WTC11 (cell line): Measurements from ENCODE around the gene STK17B.

Source experiments
- FOXK1 ChIP-seq: sonication (generic); formaldehyde crosslinking; IDR thresholded peaks from 2 replicates; pipeline ENCODE4 v1.8.0; 2022; ENCODE audit warnings: mild to moderate bottlenecking, moderate library complexity, missing genetic modification reagents
- GABPB1 ChIP-seq: sonication (generic); formaldehyde crosslinking; IDR thresholded peaks from 2 replicates; pipeline ENCODE4 v1.8.1; 2023; ENCODE audit warnings: mild to moderate bottlenecking, missing genetic modification reagents
- JUN ChIP-seq: sonication (generic); formaldehyde crosslinking; IDR thresholded peaks from 2 replicates; pipeline ENCODE4 v1.8.0; 2023; ENCODE audit warnings: mild to moderate bottlenecking, missing genetic modification reagents
- TP53 ChIP-seq: sonication (generic); formaldehyde crosslinking; IDR thresholded peaks from 2 replicates; pipeline ENCODE4 v1.8.1; 2023; ENCODE audit warnings: mild to moderate bottlenecking, missing genetic modification reagents
- ZNF232 ChIP-seq: sonication (generic); formaldehyde crosslinking; IDR thresholded peaks from 2 replicates; pipeline ENCODE4 v1.8.0; 2022; ENCODE audit warnings: mild to moderate bottlenecking, missing genetic modification reagents
- ZNF416 ChIP-seq: fragments of 250-450 bp; sonication (Bioruptor Pico); IDR thresholded peaks from 2 replicates; pipeline ENCODE4 v1.9.0; 2021; ENCODE audit warnings: mild to moderate bottlenecking, inconsistent platforms
- TF ChIP-seq, protein P1 (sequence below): fragments of 200-600 bp; IDR thresholded peaks from 2 replicates; pipeline ENCODE4 v1.8.0; 2022; ENCODE audit warnings: antibody characterized with exemption
- TF ChIP-seq, protein P2 (sequence below): sonication (generic); formaldehyde crosslinking; IDR thresholded peaks from 2 replicates; pipeline ENCODE4 v1.8.0; 2023; ENCODE audit warnings: missing genetic modification reagents, mild to moderate bottlenecking, borderline replicate concordance
- TF ChIP-seq, protein P3 (sequence below): sonication (generic); formaldehyde crosslinking; IDR thresholded peaks from 2 replicates; pipeline ENCODE4 v1.8.1; 2023; ENCODE audit warnings: mild to moderate bottlenecking, missing genetic modification reagents, borderline replicate concordance
- TF ChIP-seq, protein P4 (sequence below): sonication (generic); formaldehyde crosslinking; conservative IDR thresholded peaks from 2 replicates; pipeline ENCODE4 v1.8.1; 2022; ENCODE audit warnings: mild to moderate bottlenecking, missing genetic modification reagents

DNA sequence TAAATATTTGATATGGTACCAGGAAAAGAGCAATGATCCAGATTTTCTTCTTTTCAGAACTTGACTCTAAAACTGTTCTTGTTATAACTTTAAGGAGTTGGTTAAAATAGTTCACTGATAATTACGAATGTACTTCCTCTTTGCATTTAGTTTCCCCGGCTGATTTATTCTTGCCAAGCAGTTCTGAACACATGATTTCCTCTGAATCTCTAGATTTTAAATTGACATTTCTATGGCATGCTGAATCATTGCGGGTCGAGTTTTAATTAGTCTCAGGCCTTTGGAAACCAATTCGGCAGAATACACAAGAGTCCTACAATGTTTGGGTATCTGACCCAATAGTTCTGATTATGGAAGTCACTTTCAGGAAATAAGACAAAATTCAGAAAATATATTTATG lies 65.4 kb downstream of the STK17B start:
- TF ChIP-seq FOXK1 (CRISPR knock-in tag) (no peak), TP53 (CRISPR knock-in tag) (no peak), ZNF416 (no peak), GABPB1 (CRISPR knock-in tag) (no peak), ZNF232 (CRISPR knock-in tag) (no peak), JUN (CRISPR knock-in tag) (no peak)
- TF ChIP-seq, protein P1, sequence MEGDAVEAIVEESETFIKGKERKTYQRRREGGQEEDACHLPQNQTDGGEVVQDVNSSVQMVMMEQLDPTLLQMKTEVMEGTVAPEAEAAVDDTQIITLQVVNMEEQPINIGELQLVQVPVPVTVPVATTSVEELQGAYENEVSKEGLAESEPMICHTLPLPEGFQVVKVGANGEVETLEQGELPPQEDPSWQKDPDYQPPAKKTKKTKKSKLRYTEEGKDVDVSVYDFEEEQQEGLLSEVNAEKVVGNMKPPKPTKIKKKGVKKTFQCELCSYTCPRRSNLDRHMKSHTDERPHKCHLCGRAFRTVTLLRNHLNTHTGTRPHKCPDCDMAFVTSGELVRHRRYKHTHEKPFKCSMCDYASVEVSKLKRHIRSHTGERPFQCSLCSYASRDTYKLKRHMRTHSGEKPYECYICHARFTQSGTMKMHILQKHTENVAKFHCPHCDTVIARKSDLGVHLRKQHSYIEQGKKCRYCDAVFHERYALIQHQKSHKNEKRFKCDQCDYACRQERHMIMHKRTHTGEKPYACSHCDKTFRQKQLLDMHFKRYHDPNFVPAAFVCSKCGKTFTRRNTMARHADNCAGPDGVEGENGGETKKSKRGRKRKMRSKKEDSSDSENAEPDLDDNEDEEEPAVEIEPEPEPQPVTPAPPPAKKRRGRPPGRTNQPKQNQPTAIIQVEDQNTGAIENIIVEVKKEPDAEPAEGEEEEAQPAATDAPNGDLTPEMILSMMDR = no peak
- TF ChIP-seq, protein P2, sequence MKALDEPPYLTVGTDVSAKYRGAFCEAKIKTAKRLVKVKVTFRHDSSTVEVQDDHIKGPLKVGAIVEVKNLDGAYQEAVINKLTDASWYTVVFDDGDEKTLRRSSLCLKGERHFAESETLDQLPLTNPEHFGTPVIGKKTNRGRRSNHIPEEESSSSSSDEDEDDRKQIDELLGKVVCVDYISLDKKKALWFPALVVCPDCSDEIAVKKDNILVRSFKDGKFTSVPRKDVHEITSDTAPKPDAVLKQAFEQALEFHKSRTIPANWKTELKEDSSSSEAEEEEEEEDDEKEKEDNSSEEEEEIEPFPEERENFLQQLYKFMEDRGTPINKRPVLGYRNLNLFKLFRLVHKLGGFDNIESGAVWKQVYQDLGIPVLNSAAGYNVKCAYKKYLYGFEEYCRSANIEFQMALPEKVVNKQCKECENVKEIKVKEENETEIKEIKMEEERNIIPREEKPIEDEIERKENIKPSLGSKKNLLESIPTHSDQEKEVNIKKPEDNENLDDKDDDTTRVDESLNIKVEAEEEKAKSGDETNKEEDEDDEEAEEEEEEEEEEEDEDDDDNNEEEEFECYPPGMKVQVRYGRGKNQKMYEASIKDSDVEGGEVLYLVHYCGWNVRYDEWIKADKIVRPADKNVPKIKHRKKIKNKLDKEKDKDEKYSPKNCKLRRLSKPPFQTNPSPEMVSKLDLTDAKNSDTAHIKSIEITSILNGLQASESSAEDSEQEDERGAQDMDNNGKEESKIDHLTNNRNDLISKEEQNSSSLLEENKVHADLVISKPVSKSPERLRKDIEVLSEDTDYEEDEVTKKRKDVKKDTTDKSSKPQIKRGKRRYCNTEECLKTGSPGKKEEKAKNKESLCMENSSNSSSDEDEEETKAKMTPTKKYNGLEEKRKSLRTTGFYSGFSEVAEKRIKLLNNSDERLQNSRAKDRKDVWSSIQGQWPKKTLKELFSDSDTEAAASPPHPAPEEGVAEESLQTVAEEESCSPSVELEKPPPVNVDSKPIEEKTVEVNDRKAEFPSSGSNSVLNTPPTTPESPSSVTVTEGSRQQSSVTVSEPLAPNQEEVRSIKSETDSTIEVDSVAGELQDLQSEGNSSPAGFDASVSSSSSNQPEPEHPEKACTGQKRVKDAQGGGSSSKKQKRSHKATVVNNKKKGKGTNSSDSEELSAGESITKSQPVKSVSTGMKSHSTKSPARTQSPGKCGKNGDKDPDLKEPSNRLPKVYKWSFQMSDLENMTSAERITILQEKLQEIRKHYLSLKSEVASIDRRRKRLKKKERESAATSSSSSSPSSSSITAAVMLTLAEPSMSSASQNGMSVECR = no peak
- TF ChIP-seq, protein P3, sequence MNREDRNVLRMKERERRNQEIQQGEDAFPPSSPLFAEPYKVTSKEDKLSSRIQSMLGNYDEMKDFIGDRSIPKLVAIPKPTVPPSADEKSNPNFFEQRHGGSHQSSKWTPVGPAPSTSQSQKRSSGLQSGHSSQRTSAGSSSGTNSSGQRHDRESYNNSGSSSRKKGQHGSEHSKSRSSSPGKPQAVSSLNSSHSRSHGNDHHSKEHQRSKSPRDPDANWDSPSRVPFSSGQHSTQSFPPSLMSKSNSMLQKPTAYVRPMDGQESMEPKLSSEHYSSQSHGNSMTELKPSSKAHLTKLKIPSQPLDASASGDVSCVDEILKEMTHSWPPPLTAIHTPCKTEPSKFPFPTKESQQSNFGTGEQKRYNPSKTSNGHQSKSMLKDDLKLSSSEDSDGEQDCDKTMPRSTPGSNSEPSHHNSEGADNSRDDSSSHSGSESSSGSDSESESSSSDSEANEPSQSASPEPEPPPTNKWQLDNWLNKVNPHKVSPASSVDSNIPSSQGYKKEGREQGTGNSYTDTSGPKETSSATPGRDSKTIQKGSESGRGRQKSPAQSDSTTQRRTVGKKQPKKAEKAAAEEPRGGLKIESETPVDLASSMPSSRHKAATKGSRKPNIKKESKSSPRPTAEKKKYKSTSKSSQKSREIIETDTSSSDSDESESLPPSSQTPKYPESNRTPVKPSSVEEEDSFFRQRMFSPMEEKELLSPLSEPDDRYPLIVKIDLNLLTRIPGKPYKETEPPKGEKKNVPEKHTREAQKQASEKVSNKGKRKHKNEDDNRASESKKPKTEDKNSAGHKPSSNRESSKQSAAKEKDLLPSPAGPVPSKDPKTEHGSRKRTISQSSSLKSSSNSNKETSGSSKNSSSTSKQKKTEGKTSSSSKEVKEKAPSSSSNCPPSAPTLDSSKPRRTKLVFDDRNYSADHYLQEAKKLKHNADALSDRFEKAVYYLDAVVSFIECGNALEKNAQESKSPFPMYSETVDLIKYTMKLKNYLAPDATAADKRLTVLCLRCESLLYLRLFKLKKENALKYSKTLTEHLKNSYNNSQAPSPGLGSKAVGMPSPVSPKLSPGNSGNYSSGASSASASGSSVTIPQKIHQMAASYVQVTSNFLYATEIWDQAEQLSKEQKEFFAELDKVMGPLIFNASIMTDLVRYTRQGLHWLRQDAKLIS (CRISPR knock-in tag) = no peak
- TF ChIP-seq, protein P4, sequence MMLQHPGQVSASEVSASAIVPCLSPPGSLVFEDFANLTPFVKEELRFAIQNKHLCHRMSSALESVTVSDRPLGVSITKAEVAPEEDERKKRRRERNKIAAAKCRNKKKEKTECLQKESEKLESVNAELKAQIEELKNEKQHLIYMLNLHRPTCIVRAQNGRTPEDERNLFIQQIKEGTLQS (CRISPR knock-in tag) = no peak
